ENCODE data around the gene ASMTL.
"Not testable (repeated sequence)": the region's sequence is repeated elsewhere in the genome, so short reads cannot be mapped to it uniquely, and the experiment has no call there.

ASMTL gene

GRCh38 chrX:1386338-1387127 lies 66.2 kb downstream of the ASMTL start:
- no peak for DNase-seq (ENCODE audit: low read depth)
- H3K4me3 ChIP-seq (ENCODE audit: low read depth, low read length) = no peak overlapping the region
- TF ChIP-seq, protein P1, sequence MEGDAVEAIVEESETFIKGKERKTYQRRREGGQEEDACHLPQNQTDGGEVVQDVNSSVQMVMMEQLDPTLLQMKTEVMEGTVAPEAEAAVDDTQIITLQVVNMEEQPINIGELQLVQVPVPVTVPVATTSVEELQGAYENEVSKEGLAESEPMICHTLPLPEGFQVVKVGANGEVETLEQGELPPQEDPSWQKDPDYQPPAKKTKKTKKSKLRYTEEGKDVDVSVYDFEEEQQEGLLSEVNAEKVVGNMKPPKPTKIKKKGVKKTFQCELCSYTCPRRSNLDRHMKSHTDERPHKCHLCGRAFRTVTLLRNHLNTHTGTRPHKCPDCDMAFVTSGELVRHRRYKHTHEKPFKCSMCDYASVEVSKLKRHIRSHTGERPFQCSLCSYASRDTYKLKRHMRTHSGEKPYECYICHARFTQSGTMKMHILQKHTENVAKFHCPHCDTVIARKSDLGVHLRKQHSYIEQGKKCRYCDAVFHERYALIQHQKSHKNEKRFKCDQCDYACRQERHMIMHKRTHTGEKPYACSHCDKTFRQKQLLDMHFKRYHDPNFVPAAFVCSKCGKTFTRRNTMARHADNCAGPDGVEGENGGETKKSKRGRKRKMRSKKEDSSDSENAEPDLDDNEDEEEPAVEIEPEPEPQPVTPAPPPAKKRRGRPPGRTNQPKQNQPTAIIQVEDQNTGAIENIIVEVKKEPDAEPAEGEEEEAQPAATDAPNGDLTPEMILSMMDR (IDR thresholded peaks at IDR 0.05; ENCODE audit: insufficient read depth, low read depth, low read length, missing control alignments) = no peak

- DNase-seq (ENCODE audit: low read depth) = no peak
- H3K4me3 ChIP-seq (ENCODE audit: low read depth, low read length) = no peak overlapping the region
- TF ChIP-seq, protein P1 (IDR thresholded peaks at IDR 0.05; ENCODE audit: insufficient read depth, low read depth, low read length, missing control alignments) = no peak
These were observed 67.2 kb downstream of the ASMTL start for GRCh38 chrX:1385253-1386223.

GRCh38 chrX:1384658-1385252 lies 68.0 kb downstream of the ASMTL start:
- TF ChIP-seq, protein P1 (IDR thresholded peaks at IDR 0.05; ENCODE audit: insufficient read depth, low read depth, low read length, missing control alignments) = no peak
- no peak for DNase-seq (ENCODE audit: low read depth)
- H3K4me3 ChIP-seq (ENCODE audit: low read depth, low read length) = no peak overlapping the region

GRCh38 chrX:1380672-1381233 lies 72.0 kb downstream of the ASMTL start:
- DNase-seq (ENCODE audit: low read depth) = no peak
- TF ChIP-seq, protein P1 (IDR thresholded peaks at IDR 0.05; ENCODE audit: insufficient read depth, low read depth, low read length, missing control alignments) = no peak
- H3K4me3 ChIP-seq (ENCODE audit: low read depth, low read length) = no peak overlapping the region

DNA sequence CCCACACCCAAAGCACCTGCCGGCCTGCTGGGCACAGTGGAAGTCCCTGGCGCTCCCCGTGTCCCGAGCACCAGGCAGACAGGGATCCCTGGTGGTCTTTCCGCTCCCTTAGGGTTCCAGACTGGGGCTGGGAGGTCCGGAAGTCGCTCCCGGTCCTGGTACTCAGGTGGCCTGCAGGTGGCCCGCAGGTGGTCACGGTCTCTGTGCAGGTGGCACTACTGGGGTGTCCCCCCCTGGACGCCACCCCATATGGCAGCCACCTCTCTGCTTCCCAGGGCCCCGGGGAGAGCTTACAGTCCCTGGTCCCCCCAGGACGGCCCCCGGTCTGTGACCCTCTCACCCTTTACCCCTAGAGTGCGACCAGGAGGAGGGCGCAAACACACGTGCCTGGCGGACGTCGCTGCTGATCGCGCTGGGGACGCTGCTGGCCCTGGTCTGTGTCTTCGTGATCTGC lies 74.4 kb downstream of the ASMTL start:
- DNase-seq (ENCODE audit: low read depth) = no peak
- no peak overlapping the region for H3K4me3 ChIP-seq (ENCODE audit: low read depth, low read length)
- TF ChIP-seq, protein P1 (IDR thresholded peaks at IDR 0.05; ENCODE audit: insufficient read depth, low read depth, low read length, missing control alignments) = no peak

- DNase-seq (ENCODE audit: low read depth) = no peak
- H3K4me3 ChIP-seq (ENCODE audit: low read depth, low read length) = no peak overlapping the region
- TF ChIP-seq, protein P1 (IDR thresholded peaks at IDR 0.05; ENCODE audit: insufficient read depth, low read depth, low read length, missing control alignments) = no peak
These were observed 84.4 kb downstream of the ASMTL start for GRCh38 chrX:1368385-1368698.

GRCh38 chrX:1366363-1366762 lies 86.3 kb downstream of the ASMTL start:
- H3K4me3 ChIP-seq (ENCODE audit: low read depth, low read length); DNase-seq (ENCODE audit: low read depth): not testable (repeated sequence)
